Activated T-helper 1 cell treated with anti-CD3 and anti-CD28 coated beads, Interleukin-12 subunit alpha, Interleukin-12 subunit beta, Interleukin-2, Interleukin-4 antibody, amounts not matched to agents 30 ng/mL and 10 ng/mL and 1 ng/mL, durations not matched to agents 14 hours and 24 hours and 36 hours (primary cell): ENCODE measurements around the gene TEAD4. TPM values are rescaled to one million over a fixed set of nuclear protein-coding genes. Genes with fewer than 3 reads are reported as not detected.

Experiments used
- DNase-seq: peaks from one replicate; pipeline ENCODE4 v3.0.0; 2021; ENCODE audit warnings: low spot score
- H3K27ac Mint-ChIP-seq: one replicate; pipeline ENCODE4 v1.8.0; 2021; ENCODE audit warnings: mild to moderate bottlenecking, mixed read lengths
- H3K27me3 Mint-ChIP-seq: one replicate; pipeline ENCODE4 v1.8.0; 2022; ENCODE audit warnings: mild to moderate bottlenecking, moderate library complexity, mixed read lengths; ENCODE audit not compliant: insufficient read depth
- H3K36me3 Mint-ChIP-seq: one replicate; pipeline ENCODE4 v1.8.0; 2021; ENCODE audit warnings: low read depth, mixed read lengths
- H3K4me1 Mint-ChIP-seq: one replicate; pipeline ENCODE4 v1.8.0; 2021; ENCODE audit warnings: low read depth, mixed read lengths
- H3K4me3 Mint-ChIP-seq: one replicate; pipeline ENCODE4 v1.8.0; 2021; ENCODE audit warnings: mild to moderate bottlenecking, moderate library complexity, mixed read lengths
- H3K9me3 Mint-ChIP-seq: one replicate; pipeline ENCODE4 v1.8.0; 2021; ENCODE audit warnings: mixed read lengths
- intact Hi-C: fragments of 100-400 bp; cut with micrococcal nuclease; formaldehyde crosslinking; loops from one replicate; pipeline ENCODE4 v1.15.1; 2024
- total RNA-seq: library from RNA; stranded (reverse); gene quantifications from 2 replicates; pipeline ENCODE4 v1.2.3, GENCODE V29; 2022

The TEAD4 gene
- 11.5 and 12.1 TPM in 2 replicates for total RNA-seq

- peaks cover 1% of the 10 kb centered on the region for H3K36me3 Mint-ChIP-seq
- peaks cover 18% of the 10 kb centered on the region for H3K4me1 Mint-ChIP-seq
- no peak for DNase-seq
- H3K27me3 Mint-ChIP-seq = peaks cover 63% of the 10 kb centered on the region
- H3K27ac Mint-ChIP-seq = peak within 1 kb of the TSS; percentile 89
- peak within 1 kb of the TSS; percentile 92 for H3K4me3 Mint-ChIP-seq
- H3K9me3 Mint-ChIP-seq = no peaks in the 10 kb centered on the region
- intact Hi-C loops = loop anchor here (10.0 kb wide), 1 partner anchor 86 kb away; no protein-coding TSS in a partner anchor
Measured at GRCh38 chr12:2959192-2959504, at the start of gene TEAD4. TEAD4 (plus strand) TSS chr12:2959397.

DNA sequence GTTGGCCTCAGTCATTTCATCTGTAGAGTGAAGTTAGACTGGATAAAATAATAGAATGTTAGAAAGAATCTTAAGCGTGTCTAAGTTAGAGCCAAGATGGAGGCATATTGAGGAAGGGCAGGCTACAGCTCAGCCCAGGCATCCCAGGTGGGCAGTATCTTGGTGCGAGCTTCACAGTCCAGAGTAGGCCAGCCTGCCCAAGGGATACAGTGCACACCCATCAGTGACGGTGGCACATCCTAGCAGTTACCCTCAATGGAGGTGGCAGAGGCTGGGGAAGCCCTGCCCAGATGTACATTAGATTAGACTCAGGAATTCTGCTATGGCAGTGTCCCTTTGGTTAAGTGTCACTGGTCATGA, 47.0 kb upstream of the TEAD4 start:
- no peak overlapping the region for H3K27ac Mint-ChIP-seq
- no peaks in the 10 kb centered on the region for H3K27me3 Mint-ChIP-seq
- H3K9me3 Mint-ChIP-seq = no peaks in the 10 kb centered on the region

DNA sequence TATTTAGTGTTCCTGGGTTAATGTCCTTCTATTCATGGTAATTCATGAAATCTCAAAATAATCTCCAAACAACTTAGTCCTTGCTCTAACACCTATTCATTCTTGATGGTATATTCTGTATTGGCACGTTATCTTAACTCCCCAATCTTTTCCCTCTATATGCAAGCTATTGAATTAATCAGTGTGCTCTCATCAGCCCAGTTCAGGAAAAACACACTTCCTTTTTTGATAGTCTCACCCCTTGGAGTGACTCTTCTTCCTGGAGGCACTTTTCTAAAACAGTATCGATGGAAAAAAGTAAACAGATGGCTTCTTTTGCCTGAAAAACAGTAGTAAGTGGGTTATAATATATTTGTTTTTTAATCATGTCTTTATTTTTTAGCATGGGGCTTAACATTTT, 39.9 kb upstream of the TEAD4 start:
- Mint-ChIP-seq H3K27ac (no peak overlapping the region), H3K36me3 (peaks cover 8% of the 10 kb centered on the region), H3K9me3 (no peaks in the 10 kb centered on the region), H3K27me3 (no peaks in the 10 kb centered on the region), H3K4me1 (no peaks in the 10 kb centered on the region), H3K4me3 (no peak overlapping the region)
- no peak for DNase-seq
- intact Hi-C loops = no loop called here

More for the DNA sequence above, 47.0 kb upstream of the TEAD4 start:
- Mint-ChIP-seq H3K4me1 (peaks cover 7% of the 10 kb centered on the region), H3K36me3 (peaks cover 5% of the 10 kb centered on the region), H3K4me3 (no peak overlapping the region)
- DNase-seq = no peak
- intact Hi-C loops = no loop called here

DNA sequence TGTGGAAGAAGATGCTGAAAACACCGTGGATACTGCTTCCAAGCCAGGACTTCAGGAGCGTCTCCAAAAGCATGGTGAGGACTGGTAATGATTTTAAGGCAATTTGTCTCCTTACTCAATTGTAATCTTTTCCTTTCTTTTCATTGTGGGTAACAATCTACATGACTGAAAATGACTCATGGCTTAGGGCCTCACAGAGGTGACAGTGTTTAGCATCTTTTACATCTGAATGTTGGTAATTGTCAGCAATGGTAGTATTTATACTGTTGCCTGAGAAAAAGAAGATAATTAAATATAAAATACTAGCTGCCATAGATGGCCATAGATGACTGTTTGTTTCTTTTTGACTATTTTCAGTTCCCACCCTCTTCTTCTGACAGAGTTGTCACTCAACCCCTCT, 36.9 kb upstream of the TEAD4 start:
- Mint-ChIP-seq H3K4me3 (no peak overlapping the region), H3K36me3 (peaks cover 8% of the 10 kb centered on the region), H3K4me1 (no peaks in the 10 kb centered on the region), H3K9me3 (no peaks in the 10 kb centered on the region), H3K27ac (no peak overlapping the region), H3K27me3 (no peaks in the 10 kb centered on the region)
- DNase-seq = no peak
- intact Hi-C loops = no loop called here

DNA sequence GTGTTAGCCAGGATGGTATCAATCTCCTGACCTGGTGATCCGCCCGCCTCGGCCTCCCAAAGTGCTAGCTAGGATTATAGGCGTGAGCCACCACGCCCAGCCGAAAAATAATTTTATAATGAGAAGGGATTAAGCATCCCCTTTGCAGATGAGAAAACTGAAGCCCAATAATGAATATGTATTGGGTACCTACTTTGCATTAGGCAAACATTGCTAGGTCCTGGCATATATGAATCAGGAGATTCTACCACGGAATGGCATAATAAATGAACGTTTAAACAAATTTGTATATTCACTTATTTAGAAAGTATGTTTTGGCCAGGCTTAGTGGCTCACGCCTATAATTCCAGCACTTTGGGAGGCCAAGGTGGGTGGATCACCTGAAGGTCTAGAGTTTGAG, 36.1 kb upstream of the TEAD4 start:
- intact Hi-C loops = no loop called here
- Mint-ChIP-seq H3K9me3 (no peaks in the 10 kb centered on the region), H3K36me3 (peaks cover 12% of the 10 kb centered on the region), H3K27me3 (no peaks in the 10 kb centered on the region), H3K4me3 (no peak overlapping the region), H3K27ac (no peak overlapping the region), H3K4me1 (no peaks in the 10 kb centered on the region)
- no peak for DNase-seq

DNA sequence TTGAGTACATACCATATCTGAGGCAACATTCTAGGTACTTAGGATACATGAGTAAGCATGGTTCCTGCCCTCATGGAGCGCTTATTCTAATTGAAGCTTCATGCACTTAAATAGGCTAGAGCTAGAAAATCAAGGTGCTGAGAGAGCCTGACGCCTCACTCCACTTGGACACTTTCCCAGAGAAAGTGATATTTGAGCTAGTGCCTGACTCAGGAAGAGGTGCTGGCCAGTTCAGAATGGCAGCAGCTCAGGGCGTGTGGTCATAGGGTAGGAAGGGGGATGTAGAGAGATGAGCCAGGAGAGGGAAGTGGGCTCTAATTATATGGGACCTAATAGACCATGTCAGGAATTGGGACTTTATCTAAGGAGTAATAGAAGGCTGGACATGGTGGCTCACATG, 35.2 kb upstream of the TEAD4 start:
- peaks cover 12% of the 10 kb centered on the region for H3K36me3 Mint-ChIP-seq

GRCh38 chr12:2925322-2925995, 33.7 kb upstream of the TEAD4 start:
- Mint-ChIP-seq H3K4me3 (no peak overlapping the region), H3K9me3 (no peaks in the 10 kb centered on the region), H3K27ac (no peak overlapping the region), H3K4me1 (no peaks in the 10 kb centered on the region), H3K27me3 (no peaks in the 10 kb centered on the region), H3K36me3 (peaks cover 13% of the 10 kb centered on the region)
- DNase-seq = no peak
- intact Hi-C loops = no loop called here

More for the DNA sequence above, 35.2 kb upstream of the TEAD4 start:
- no peaks in the 10 kb centered on the region for H3K4me1 Mint-ChIP-seq
- H3K27me3 Mint-ChIP-seq = no peaks in the 10 kb centered on the region
- no peak for DNase-seq
- H3K4me3 Mint-ChIP-seq = no peak overlapping the region
- no peaks in the 10 kb centered on the region for H3K9me3 Mint-ChIP-seq
- intact Hi-C loops = no loop called here
- no peak overlapping the region for H3K27ac Mint-ChIP-seq

DNA sequence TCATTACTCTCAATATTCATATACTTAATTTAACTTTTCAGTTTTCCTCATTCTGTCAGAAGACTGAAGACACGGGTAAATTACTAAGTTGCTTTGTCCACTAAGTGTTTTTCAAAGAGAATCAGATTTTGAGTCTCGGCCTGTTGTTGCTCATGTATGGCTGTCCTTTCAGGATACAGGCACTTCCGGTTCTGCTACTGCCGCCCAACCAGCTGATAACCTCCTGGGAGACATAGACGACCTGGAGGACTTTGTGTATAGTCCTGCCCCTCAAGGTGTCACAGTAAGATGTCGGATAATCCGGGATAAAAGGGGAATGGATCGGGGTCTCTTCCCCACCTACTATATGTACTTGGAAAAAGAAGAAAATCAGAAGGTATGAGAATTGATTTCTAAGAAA, 28.3 kb upstream of the TEAD4 start:
- Mint-ChIP-seq H3K4me3 (no peak overlapping the region), H3K36me3 (peaks cover 13% of the 10 kb centered on the region), H3K27ac (no peak overlapping the region), H3K4me1 (no peaks in the 10 kb centered on the region), H3K9me3 (no peaks in the 10 kb centered on the region), H3K27me3 (no peaks in the 10 kb centered on the region)
- DNase-seq = no peak
- intact Hi-C loops = no loop called here

- H3K9me3 Mint-ChIP-seq = no peaks in the 10 kb centered on the region
- H3K36me3 Mint-ChIP-seq = peaks cover 13% of the 10 kb centered on the region
Measured at GRCh38 chr12:2933586-2933985, 25.6 kb upstream of the TEAD4 start.

DNA sequence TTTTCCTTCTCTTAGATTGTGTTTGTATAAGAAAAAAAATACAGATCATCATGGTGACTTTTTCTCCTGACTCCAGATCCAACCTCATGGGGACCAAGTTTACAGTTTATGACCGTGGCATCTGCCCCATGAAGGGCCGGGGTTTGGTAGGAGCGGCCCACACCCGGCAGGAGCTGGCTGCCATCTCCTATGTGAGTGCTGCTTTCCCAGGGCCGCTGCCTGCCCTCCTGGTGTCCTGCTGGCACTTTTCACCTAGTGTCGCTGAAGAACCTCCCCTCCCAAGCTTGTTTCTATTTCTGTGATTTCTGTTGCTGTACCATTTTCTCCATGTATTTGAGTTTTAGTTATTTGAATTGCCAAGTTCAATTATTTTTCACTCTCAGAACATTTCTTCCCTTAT, 24.8 kb upstream of the TEAD4 start:
- no peaks in the 10 kb centered on the region for H3K27me3 Mint-ChIP-seq
- intact Hi-C loops = no loop called here
- no peak overlapping the region for H3K27ac Mint-ChIP-seq
- H3K36me3 Mint-ChIP-seq = peaks cover 13% of the 10 kb centered on the region
- H3K4me1 Mint-ChIP-seq = no peaks in the 10 kb centered on the region
- H3K4me3 Mint-ChIP-seq = no peak overlapping the region
- no peaks in the 10 kb centered on the region for H3K9me3 Mint-ChIP-seq
- DNase-seq = no peak

More at GRCh38 chr12:2933586-2933985, 25.6 kb upstream of the TEAD4 start:
- no peak for DNase-seq
- intact Hi-C loops = no loop called here
- no peaks in the 10 kb centered on the region for H3K4me1 Mint-ChIP-seq
- no peak overlapping the region for H3K4me3 Mint-ChIP-seq
- H3K27me3 Mint-ChIP-seq = no peaks in the 10 kb centered on the region
- H3K27ac Mint-ChIP-seq = no peak overlapping the region

DNA sequence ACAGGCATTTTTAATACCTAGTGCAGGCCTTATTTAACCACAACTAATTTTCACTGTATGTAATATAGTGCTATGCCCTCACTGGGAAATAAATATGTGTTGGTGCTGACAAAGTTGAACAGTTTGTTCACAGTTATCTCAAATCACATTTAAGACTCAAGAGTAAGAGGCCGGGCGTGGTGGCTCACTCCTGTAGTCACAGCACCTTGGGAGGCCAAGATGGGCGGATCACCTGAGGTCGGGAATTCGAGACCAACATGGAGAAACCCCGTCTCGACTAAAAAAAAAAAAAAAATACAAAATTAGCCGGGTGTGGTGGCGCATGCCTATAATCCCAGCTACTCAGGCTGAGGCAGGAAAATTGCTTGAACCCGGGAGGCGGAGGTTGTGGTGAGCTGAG, 22.9 kb upstream of the TEAD4 start:
- Mint-ChIP-seq H3K27me3 (no peaks in the 10 kb centered on the region), H3K4me1 (no peaks in the 10 kb centered on the region), H3K4me3 (no peak overlapping the region), H3K9me3 (no peaks in the 10 kb centered on the region), H3K27ac (no peak overlapping the region), H3K36me3 (peaks cover 9% of the 10 kb centered on the region)
- intact Hi-C loops = no loop called here
- DNase-seq = no peak

DNA sequence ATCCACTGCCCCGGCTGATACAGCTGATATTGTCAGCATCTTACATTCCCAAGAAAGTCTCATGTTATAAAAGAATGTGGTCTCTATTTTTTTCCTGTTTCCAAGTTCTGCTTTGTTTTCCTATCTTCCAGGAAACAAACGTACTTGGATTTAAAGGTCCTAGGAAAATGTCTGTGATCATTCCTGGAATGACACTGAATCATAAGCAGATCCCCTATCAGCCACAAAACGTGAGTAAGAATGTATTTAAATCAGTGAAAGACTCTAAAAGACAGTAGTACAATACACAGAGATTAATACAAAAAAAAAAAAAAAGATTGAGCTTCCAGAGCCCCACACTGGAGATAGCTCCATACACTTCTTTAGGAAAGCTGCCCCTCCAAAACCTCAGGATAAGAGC, 21.7 kb upstream of the TEAD4 start:
- no peaks in the 10 kb centered on the region for H3K4me1 Mint-ChIP-seq
- H3K36me3 Mint-ChIP-seq = peaks cover 9% of the 10 kb centered on the region
- DNase-seq = no peak
- no peaks in the 10 kb centered on the region for H3K9me3 Mint-ChIP-seq
- H3K27ac Mint-ChIP-seq = no peak overlapping the region
- H3K27me3 Mint-ChIP-seq = no peaks in the 10 kb centered on the region
- H3K4me3 Mint-ChIP-seq = no peak overlapping the region
- intact Hi-C loops = no loop called here

- no peak for DNase-seq
- intact Hi-C loops = no loop called here
- H3K36me3 Mint-ChIP-seq = peaks cover 9% of the 10 kb centered on the region
- no peaks in the 10 kb centered on the region for H3K27me3 Mint-ChIP-seq
- H3K27ac Mint-ChIP-seq = no peak overlapping the region
- no peaks in the 10 kb centered on the region for H3K9me3 Mint-ChIP-seq
- H3K4me1 Mint-ChIP-seq = no peaks in the 10 kb centered on the region
- no peak overlapping the region for H3K4me3 Mint-ChIP-seq
Measured at GRCh38 chr12:2939191-2939590, 20.0 kb upstream of the TEAD4 start.

DNA sequence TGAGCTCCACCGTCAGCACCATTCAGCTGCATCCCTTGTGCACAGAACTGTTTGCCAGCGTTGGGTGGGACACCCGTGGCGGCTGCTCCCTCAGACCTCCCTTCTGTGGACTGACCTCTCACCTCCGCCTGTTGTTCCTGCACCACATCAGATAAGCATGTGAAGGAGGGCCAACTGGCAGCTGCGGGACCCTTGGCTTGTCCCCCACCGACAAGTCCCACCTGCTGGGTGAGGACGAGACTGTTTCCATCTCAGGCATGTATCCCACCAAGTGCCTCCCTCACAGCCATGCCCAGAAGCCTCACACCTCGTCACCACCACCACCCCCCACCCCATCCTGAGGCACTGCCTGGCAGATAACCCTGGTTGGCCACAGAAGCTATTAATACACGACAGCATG, 18.6 kb upstream of the TEAD4 start:
- intact Hi-C loops = no loop called here

More for the DNA sequence above, 18.6 kb upstream of the TEAD4 start:
- Mint-ChIP-seq H3K9me3 (no peaks in the 10 kb centered on the region), H3K4me1 (peaks cover 6% of the 10 kb centered on the region), H3K36me3 (peaks cover 3% of the 10 kb centered on the region), H3K4me3 (no peak overlapping the region), H3K27ac (no peak overlapping the region), H3K27me3 (no peaks in the 10 kb centered on the region)
- no peak for DNase-seq
